Trophoblast cell (in vitro differentiated cells and primary cell): ENCODE results near the gene KLF16.
"Not testable (repeated sequence)": the region's sequence is repeated elsewhere in the genome, so short reads cannot be mapped to it uniquely, and the experiment has no call there.

Source experiments
- DNase-seq, 2 donors: peaks; one replicate each; pipeline ENCODE4 v3.0.0-alpha.2; 2016
- H2AFZ ChIP-seq: 2 replicates; pipeline ENCODE4 v1.6.1; 2013; ENCODE audit warnings: low read length, moderate library complexity, mild to moderate bottlenecking; ENCODE audit not compliant: insufficient read depth, poor library complexity
- H2AK5ac ChIP-seq: 2 replicates; pipeline ENCODE4 v1.6.1; 2013; ENCODE audit warnings: mild to moderate bottlenecking, low read length
- H2BK120ac ChIP-seq: 2 replicates; pipeline ENCODE4 v1.6.1; 2013; ENCODE audit warnings: low read length, mild to moderate bottlenecking, moderate library complexity; ENCODE audit not compliant: insufficient read depth, poor library complexity
- H2BK12ac ChIP-seq: 2 replicates; pipeline ENCODE4 v1.6.1; 2013; ENCODE audit warnings: mild to moderate bottlenecking, low read length, moderate library complexity
- H2BK5ac ChIP-seq: 2 replicates; pipeline ENCODE4 v1.6.1; 2013; ENCODE audit warnings: low read length, low read depth, moderate library complexity, mild to moderate bottlenecking; ENCODE audit not compliant: poor library complexity
- H3K14ac ChIP-seq: 2 replicates; pipeline ENCODE4 v1.6.1; 2013; ENCODE audit warnings: mild to moderate bottlenecking, low read length
- H3K18ac ChIP-seq: 2 replicates; pipeline ENCODE4 v1.6.1; 2013; ENCODE audit warnings: mild to moderate bottlenecking, low read length
- H3K23ac ChIP-seq: 2 replicates; pipeline ENCODE4 v1.6.1; 2013; ENCODE audit warnings: low read length
- H3K27ac ChIP-seq: 2 replicates; pipeline ENCODE4 v1.5.1; 2013; ENCODE audit warnings: low read depth, mild to moderate bottlenecking, inconsistent platforms, low read length, moderate library complexity
- H3K27me3 ChIP-seq: 2 replicates; pipeline ENCODE4 v1.6.1; 2013; ENCODE audit warnings: inconsistent platforms, mild to moderate bottlenecking, low read length, moderate library complexity; ENCODE audit not compliant: insufficient read depth
- H3K36me3 ChIP-seq, 2 experiments: 1 replicate in 1 of 2; 2 replicates in 1 of 2; pipeline ENCODE4 v1.6.1; 2013; ENCODE audit warnings: low read length in 2 of 2, mild to moderate bottlenecking in 2 of 2, moderate library complexity in 1 of 2; ENCODE audit not compliant: insufficient read depth in 2 of 2, control insufficient read depth in 1 of 2
- H3K4ac ChIP-seq: 2 replicates; pipeline ENCODE4 v1.6.1; 2013; ENCODE audit warnings: low read depth, mild to moderate bottlenecking, low read length, moderate library complexity
- H3K4me1 ChIP-seq, 2 experiments: 1 replicate in 1 of 2; 2 replicates in 1 of 2; pipeline ENCODE4 v1.6.1; 2013; ENCODE audit warnings: low read length in 2 of 2, mild to moderate bottlenecking in 2 of 2, moderate library complexity in 1 of 2; ENCODE audit not compliant: insufficient read depth in 2 of 2, control insufficient read depth in 1 of 2
- H3K4me2 ChIP-seq: 2 replicates; pipeline ENCODE4 v1.6.1; 2013; ENCODE audit warnings: inconsistent platforms, mild to moderate bottlenecking, low read length, moderate library complexity
- H3K4me3 ChIP-seq: 2 replicates; pipeline ENCODE4 v1.5.1; 2013; ENCODE audit warnings: mild to moderate bottlenecking, low read depth, low read length, inconsistent platforms
- H3K79me1 ChIP-seq: one replicate; pipeline ENCODE4 v1.6.1; 2013; ENCODE audit warnings: low read length
- H3K79me2 ChIP-seq: 2 replicates; pipeline ENCODE4 v1.6.1; 2013; ENCODE audit warnings: low read length, mild to moderate bottlenecking; ENCODE audit not compliant: control insufficient read depth, insufficient read depth, poor library complexity
- H3K9ac ChIP-seq: 2 replicates; pipeline ENCODE4 v1.6.1; 2013; ENCODE audit warnings: mild to moderate bottlenecking, low read length
- H3K9me3 ChIP-seq: 2 replicates; pipeline ENCODE4 v1.6.1; 2013; ENCODE audit warnings: low read depth, mild to moderate bottlenecking, control low read depth, inconsistent platforms, low read length; ENCODE audit not compliant: insufficient read depth
- H4K12ac ChIP-seq: 2 replicates; pipeline ENCODE4 v1.6.1; 2013; ENCODE audit warnings: low read depth, mild to moderate bottlenecking, low read length, moderate library complexity
- H4K8ac ChIP-seq: 2 replicates; pipeline ENCODE4 v1.6.1; 2013; ENCODE audit warnings: low read depth, mild to moderate bottlenecking, low read length, moderate library complexity
- H4K91ac ChIP-seq: one replicate; pipeline ENCODE4 v1.6.1; 2013; ENCODE audit warnings: low read depth, mild to moderate bottlenecking, low read length, moderate library complexity
- WGBS: extraction: QIAGEN DNeasy Blood & Tissue Kit; methylation state at CpG from one replicate; pipeline ENCODE4 v1.1.7; 2013; ENCODE audit warnings: missing lambda C conversion rate; ENCODE audit not compliant: insufficient read length, insufficient coverage; ENCODE audit errors: extremely low coverage; 5-methylcytosine and 5-hydroxymethylcytosine counted together

KLF16 gene

DNA sequence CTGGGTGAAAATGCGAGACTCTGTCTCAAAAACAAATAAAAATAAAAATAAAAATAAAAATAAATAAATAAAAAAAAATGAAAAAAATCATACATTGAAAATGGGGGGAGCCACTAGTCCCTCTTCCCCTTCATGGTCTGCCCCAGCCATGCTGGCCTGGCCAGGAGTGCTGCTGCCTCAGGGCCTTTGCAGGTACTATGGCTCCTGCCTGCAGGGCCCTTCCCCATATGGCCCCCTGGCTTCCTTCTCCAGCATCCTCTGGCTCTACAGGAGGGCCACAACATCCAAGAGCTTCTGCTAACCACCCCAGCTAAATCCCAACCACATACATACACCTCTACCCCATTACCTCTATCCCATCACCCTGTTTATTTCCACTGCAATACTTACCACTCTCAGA lies 26.5 kb upstream of the KLF16 start:
- Histone ChIP-seq H4K12ac (no peak overlapping the region), H3K4me1 (peaks cover 6 to 10% of the 10 kb centered on the region in 2 experiments), H3K79me1 (peaks cover 7% of the 10 kb centered on the region), H4K8ac (no peak overlapping the region), H3K9ac (no peak overlapping the region), H3K4me3 (no peak overlapping the region), H2BK5ac (no peak overlapping the region), H4K91ac (no peak overlapping the region), H3K18ac (no peak overlapping the region), H3K4me2 (no peak overlapping the region), H2AFZ (no peak overlapping the region), H2BK12ac (peak overlapping the region; percentile 53), H2AK5ac (no peak overlapping the region), H3K27ac (no peak overlapping the region), H3K36me3 (no peaks in the 10 kb centered on the region), H3K27me3 (no peaks in the 10 kb centered on the region), H3K9me3 (no peaks in the 10 kb centered on the region), H3K4ac (no peak overlapping the region), H3K79me2 (peaks cover 2% of the 10 kb centered on the region), H2BK120ac (no peak overlapping the region), H3K23ac (no peak overlapping the region), H3K14ac (no peak overlapping the region)
- DNase-seq = no peak
- no CpG with 5 or more reads among the region's 1 CpG for WGBS

- Histone ChIP-seq H3K79me2 (peaks cover 17% of the 10 kb centered on the region), H3K27me3 (no peaks in the 10 kb centered on the region), H3K18ac (no peak overlapping the region), H3K9ac (no peak overlapping the region), H2BK120ac (no peak overlapping the region), H2AFZ (no peak overlapping the region), H3K79me1 (peaks cover 12% of the 10 kb centered on the region), H2AK5ac (no peak overlapping the region), H3K36me3 (peaks cover 0 to under 1% of the 10 kb centered on the region in 2 experiments), H3K23ac (no peak overlapping the region), H2BK5ac (peak overlapping the region; percentile 29), H4K91ac (peak overlapping the region; percentile 46), H4K8ac (no peak overlapping the region), H3K4ac (no peak overlapping the region), H2BK12ac (peak overlapping the region; percentile 9), H3K14ac (no peak overlapping the region), H3K9me3 (peaks cover 4% of the 10 kb centered on the region), H3K27ac (no peak overlapping the region), H3K4me2 (no peak overlapping the region), H4K12ac (no peak overlapping the region), H3K4me3 (no peak overlapping the region), H3K4me1 (peaks cover 17 to 22% of the 10 kb centered on the region in 2 experiments)
- no CpG with 5 or more reads among the region's 5 CpGs for WGBS
- no peak for DNase-seq
Measured at GRCh38 chr19:1888385-1888784, 25.0 kb upstream of the KLF16 start.

DNA sequence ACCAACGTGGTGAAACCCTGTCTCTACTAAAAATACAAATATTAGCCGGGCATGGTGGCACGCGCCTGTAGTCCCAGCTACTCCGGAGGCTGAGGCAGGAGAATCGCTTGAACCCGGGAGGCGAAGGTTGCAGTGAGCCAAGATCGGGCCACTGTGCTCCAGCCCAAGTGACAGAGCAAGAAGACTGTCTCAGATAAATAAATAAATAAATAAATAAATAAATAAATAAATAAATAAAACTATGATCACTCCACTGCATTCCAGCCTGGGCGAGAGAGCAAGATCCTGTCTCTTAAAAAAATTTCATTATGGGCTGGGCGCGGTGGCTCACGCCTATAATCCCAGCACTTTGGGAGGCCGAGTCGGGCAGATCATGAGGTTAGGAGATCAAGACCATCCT lies 23.0 kb upstream of the KLF16 start:
- no CpG with 5 or more reads among the region's 15 CpGs for WGBS

GRCh38 chr19:1885398-1886119 lies 22.2 kb upstream of the KLF16 start, which contains the start of gene ABHD17A:
Gene ABHD17A (minus strand): TSS chr19:1885496. CDS start chr19:1881566, 3,930 bp downstream.
- Histone ChIP-seq H4K91ac (peak within 1 kb of the TSS; percentile 72), H2AFZ (peak within 1 kb of the TSS; percentile 15), H3K18ac (peak within 1 kb of the TSS; percentile 28), H2AK5ac (peak within 1 kb of the TSS; percentile 67), H3K23ac (peak within 1 kb of the TSS; percentile 80), H2BK5ac (peak within 1 kb of the TSS; percentile 1), H2BK120ac (peak within 1 kb of the TSS; percentile 8), H3K4me1 (peaks cover 29 to 38% of the 10 kb centered on the region in 2 experiments), H3K4me2 (peak within 1 kb of the TSS; percentile 99), H3K36me3 (peaks cover 11 to 12% of the 10 kb centered on the region in 2 experiments), H3K79me2 (peaks cover 31% of the 10 kb centered on the region), H3K4me3 (peak within 1 kb of the TSS; percentile 96), H3K14ac (peak within 1 kb of the TSS; percentile 60), H3K9ac (peak within 1 kb of the TSS; percentile 93), H3K27ac (peak within 1 kb of the TSS; percentile 13), H4K8ac (peak within 1 kb of the TSS; percentile 20), H3K4ac (peak within 1 kb of the TSS; percentile 49), H3K79me1 (peaks cover 12% of the 10 kb centered on the region)
- H4K12ac ChIP-seq, H2BK12ac ChIP-seq, H3K27me3 ChIP-seq, H3K9me3 ChIP-seq: not testable (repeated sequence)
- DNase-seq = peak; percentile 94 to 95
- no CpG with 5 or more reads among the region's 46 CpGs for WGBS

More for the DNA sequence above, 23.0 kb upstream of the KLF16 start:
- H3K4me3 ChIP-seq, H3K4ac ChIP-seq, H3K14ac ChIP-seq, H2BK12ac ChIP-seq, H3K36me3 ChIP-seq, H2AFZ ChIP-seq, DNase-seq, H2AK5ac ChIP-seq, H4K91ac ChIP-seq, H3K23ac ChIP-seq, H2BK120ac ChIP-seq, H4K12ac ChIP-seq, H3K27me3 ChIP-seq, H3K18ac ChIP-seq, H4K8ac ChIP-seq, H3K9ac ChIP-seq, H3K9me3 ChIP-seq, H3K27ac ChIP-seq, H2BK5ac ChIP-seq, H3K4me2 ChIP-seq: not testable (repeated sequence)
- Histone ChIP-seq H3K79me2 (peaks cover 31% of the 10 kb centered on the region), H3K79me1 (peaks cover 12% of the 10 kb centered on the region), H3K4me1 (peaks cover 29 to 38% of the 10 kb centered on the region in 2 experiments)
